Astrocyte of the cerebellum (primary cell): Measurements from ENCODE around the gene CBR3.

ENCODE experiments used
- DNase-seq: peaks from one replicate; pipeline ENCODE4 v3.0.0-alpha.2; 2011; ENCODE audit warnings: low read depth
- H3K4me3 ChIP-seq: 2 replicates; pipeline ENCODE4 v1.5.1; 2011; ENCODE audit warnings: mild to moderate bottlenecking, low read depth, low read length, moderate library complexity
- in situ Hi-C: cut with HindIII; loops from 2 replicates; pipeline ENCODE4 v1.10.0; 2017; ENCODE audit warnings: low sequenced_read_pairs
- TF ChIP-seq, protein P1 (sequence below): IDR thresholded peaks from 2 replicates; pipeline ENCODE4 v1.5.1; 2012; ENCODE audit warnings: low read length, low read depth, moderate library complexity, mild to moderate bottlenecking; ENCODE audit errors: missing control alignments

The CBR3 gene

DNA sequence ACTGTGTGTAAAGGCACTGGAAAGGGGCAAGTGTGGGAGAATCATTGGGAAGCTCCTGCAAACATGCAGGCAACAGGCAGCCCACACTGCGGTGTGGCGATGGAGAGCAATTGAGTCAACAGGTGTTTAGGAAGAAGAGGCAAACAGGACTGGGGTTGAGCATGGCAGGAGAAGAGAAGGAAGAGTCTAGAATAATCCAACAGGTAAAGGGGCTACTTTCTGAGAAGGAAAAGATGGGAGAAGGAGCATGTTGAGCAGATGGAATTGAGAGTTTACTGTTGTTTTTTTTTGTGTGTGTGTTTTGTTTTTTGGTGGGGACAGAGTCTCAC lies 25.9 kb downstream of the CBR3 start:
- in situ Hi-C loops, result loop anchor here (5.0 kb wide), 1 partner anchor 86 kb away; no protein-coding TSS in a partner anchor

DNA sequence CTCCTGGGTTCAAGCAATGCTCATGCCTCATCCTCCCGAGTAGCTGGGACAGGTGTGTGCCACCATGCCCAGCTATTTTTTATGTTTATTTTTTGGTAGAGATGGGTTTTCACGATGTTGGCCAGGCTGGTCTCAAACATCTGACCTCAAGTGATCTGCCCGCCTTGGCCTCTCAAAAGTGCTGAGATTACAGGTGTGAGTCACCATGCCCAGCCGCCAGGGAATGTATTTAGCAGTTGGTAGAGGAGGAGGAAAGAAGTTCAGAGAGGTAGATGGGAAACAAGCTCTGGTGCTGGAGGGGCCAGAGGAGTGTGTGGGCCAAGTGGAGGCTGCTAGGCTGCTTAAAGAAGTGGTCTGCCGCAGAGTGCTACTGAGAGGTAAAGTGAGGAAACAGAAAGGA lies 27.8 kb downstream of the CBR3 start:
- TF ChIP-seq, protein P1, sequence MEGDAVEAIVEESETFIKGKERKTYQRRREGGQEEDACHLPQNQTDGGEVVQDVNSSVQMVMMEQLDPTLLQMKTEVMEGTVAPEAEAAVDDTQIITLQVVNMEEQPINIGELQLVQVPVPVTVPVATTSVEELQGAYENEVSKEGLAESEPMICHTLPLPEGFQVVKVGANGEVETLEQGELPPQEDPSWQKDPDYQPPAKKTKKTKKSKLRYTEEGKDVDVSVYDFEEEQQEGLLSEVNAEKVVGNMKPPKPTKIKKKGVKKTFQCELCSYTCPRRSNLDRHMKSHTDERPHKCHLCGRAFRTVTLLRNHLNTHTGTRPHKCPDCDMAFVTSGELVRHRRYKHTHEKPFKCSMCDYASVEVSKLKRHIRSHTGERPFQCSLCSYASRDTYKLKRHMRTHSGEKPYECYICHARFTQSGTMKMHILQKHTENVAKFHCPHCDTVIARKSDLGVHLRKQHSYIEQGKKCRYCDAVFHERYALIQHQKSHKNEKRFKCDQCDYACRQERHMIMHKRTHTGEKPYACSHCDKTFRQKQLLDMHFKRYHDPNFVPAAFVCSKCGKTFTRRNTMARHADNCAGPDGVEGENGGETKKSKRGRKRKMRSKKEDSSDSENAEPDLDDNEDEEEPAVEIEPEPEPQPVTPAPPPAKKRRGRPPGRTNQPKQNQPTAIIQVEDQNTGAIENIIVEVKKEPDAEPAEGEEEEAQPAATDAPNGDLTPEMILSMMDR, result no peak
- in situ Hi-C loops, result loop anchor here (5.0 kb wide), 1 partner anchor 85 kb away; no protein-coding TSS in a partner anchor
- H3K4me3 ChIP-seq, result no peak overlapping the region
- no peak for DNase-seq

More for the DNA sequence above, 25.9 kb downstream of the CBR3 start:
- no peak for DNase-seq
- H3K4me3 ChIP-seq, result no peak overlapping the region
- TF ChIP-seq, protein P1, result no peak

DNA sequence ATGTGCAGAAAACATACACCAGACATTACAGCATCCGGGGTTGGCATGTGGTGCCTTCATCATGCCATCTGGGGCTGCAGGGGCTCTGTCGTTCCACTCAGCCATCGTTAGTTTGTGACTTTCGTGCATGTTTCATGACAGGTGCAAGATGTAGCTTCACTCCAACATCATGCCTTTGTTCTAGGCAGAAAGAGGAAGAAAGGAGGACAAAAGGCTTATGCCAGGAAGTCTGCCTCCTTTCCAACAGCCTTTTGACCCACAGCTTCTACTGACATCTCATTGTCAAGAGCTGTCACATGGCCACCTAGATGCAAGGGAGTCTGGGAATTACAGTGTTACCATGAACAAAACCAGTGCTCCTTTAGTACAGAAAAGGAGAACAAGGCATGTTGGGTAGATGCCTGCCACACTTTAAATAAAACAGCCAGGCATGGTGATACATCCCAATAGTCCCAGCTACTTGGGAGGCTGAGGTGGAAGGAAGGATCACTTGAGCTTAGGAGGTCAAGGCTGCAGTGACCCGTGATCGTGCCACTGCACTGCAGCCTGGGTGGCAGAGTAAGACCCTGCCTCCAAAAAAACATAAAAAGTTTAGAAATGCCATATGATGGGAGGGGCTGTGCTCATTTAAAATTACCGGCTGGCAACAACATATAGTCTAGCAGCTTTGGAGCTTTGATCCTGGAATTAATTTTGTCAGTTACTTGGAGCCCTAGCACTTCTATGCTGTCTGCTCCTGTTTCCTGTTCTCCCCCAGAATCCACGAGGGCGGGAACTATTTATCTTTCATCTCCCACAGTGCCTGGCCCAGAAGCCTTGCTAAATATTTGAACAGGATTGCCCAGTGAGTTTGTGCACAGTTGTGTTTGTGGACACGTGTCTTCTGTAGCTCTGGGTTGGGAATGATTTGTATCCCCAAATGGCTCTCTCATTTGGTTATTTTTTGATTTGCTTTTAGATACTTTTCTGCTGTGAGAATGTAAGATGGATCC lies 29.2 kb downstream of the CBR3 start:
- in situ Hi-C loops, result loop anchor here (5.0 kb wide), 1 partner anchor 83 kb away; no protein-coding TSS in a partner anchor
- no peak for DNase-seq
- H3K4me3 ChIP-seq, result no peak overlapping the region
- TF ChIP-seq, protein P1, result no peak

DNA sequence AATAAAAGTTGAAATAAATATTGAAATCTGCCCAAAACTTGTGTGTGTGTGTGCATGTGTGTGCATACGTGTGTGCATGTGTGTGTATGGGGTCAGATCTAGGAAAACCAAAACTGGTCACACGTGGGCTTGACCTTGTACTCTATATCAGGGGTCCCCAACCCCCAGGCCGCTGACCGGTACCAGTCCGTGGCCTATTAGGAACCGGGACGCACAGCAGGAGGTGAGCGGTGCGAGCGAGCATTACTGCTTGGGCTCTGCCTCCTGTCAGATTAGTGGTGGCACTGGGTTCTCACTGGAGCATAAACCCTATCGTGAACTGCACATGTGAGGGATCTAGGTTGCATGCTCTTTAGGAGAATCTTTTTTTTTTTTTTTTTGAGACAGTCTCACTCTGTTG lies 30.5 kb downstream of the CBR3 start:
- TF ChIP-seq, protein P1, result no peak

GRCh38 chr21:36166705-36167104 lies 31.8 kb downstream of the CBR3 start:
- in situ Hi-C loops, result no loop called here
- TF ChIP-seq, protein P1, result no peak
- no peak for DNase-seq
- no peak overlapping the region for H3K4me3 ChIP-seq

More for the DNA sequence above, 30.5 kb downstream of the CBR3 start:
- no peak overlapping the region for H3K4me3 ChIP-seq
- DNase-seq, result no peak
- in situ Hi-C loops, result no loop called here

GRCh38 chr21:36167541-36167940 lies 32.7 kb downstream of the CBR3 start:
- in situ Hi-C loops, result no loop called here
- TF ChIP-seq, protein P1, result no peak
- DNase-seq, result no peak
- no peak overlapping the region for H3K4me3 ChIP-seq
